Measurements from ENCODE around the gene EPHA7.

DNA sequence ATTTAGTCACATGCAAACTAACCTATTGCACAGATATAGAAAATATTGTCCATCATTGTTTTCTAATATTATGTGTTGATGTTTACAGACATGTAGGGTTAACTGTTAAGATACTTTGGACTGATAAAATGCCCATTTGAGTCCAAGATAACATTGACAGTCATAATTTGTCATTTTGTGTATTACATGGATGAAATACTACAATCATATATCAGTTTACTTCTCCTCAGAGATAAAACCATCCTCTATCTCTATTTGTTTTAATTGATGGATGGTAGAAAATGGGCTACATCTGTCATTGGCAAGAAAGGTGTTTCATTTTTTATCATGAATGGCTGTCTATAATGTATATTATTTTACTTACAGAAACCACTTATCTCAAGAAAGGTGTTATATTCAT, 6.2 kb downstream of the EPHA7 start:
- TF ChIP-seq, protein P1, sequence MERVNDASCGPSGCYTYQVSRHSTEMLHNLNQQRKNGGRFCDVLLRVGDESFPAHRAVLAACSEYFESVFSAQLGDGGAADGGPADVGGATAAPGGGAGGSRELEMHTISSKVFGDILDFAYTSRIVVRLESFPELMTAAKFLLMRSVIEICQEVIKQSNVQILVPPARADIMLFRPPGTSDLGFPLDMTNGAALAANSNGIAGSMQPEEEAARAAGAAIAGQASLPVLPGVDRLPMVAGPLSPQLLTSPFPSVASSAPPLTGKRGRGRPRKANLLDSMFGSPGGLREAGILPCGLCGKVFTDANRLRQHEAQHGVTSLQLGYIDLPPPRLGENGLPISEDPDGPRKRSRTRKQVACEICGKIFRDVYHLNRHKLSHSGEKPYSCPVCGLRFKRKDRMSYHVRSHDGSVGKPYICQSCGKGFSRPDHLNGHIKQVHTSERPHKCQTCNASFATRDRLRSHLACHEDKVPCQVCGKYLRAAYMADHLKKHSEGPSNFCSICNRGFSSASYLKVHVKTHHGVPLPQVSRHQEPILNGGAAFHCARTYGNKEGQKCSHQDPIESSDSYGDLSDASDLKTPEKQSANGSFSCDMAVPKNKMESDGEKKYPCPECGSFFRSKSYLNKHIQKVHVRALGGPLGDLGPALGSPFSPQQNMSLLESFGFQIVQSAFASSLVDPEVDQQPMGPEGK (CRISPR knock-in tag; IDR thresholded peaks at IDR 0.05; ENCODE audit: borderline replicate concordance) = no peak
- no peak for TF ChIP-seq ESRRG (CRISPR knock-in tag; IDR thresholded peaks at IDR 0.05)
